ENCODE measurements around the gene L3MBTL4. TPM values are rescaled to one million over a fixed set of nuclear protein-coding genes. Genes with fewer than 3 reads are reported as not detected.

Gene L3MBTL4
- total and polyA plus RNA-seq, 9 of the 15 experiments (the other 6 are each of a cell fraction or from before 2014, with no cell fraction given): not detected

DNA sequence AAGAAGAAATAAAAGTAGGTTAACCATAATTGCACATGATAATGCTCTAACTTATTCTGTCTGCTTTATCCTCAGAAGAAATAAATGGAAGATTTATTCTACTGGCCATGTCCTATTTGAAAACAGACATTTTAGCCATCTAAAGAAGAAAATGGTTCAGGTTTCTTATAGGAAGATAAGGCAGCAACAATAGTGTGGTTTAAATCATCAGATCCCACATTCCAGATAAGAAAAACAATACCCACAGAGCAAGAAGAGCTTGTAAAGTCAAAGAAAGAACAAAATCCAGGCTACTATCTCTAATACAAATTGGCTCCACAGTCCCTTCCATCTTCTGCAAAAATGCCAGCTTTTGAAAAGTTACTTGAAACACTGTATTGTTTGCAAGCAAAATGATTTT lies 49.3 kb downstream of the L3MBTL4 start:
- FAIRE-seq (no peak), DNase-seq (ENCODE audit: extremely low read depth in 1 of 4, low spot score in 3 of 4) (no peak), ATAC-seq (no peak)
- Histone ChIP-seq H4K20me1 (replicated peaks; ENCODE audit: control insufficient read depth, insufficient read depth, low read length) (no peaks in the 10 kb centered on the region), H3K9me1 (ENCODE audit: control insufficient read depth, insufficient read depth, low read length) (no peaks in the 10 kb centered on the region), H3K27ac (ENCODE audit: extremely low read depth, low read depth, low read length) (no peak overlapping the region), H3K4me2 (ENCODE audit: insufficient read depth, low read length) (no peak overlapping the region), H3K27me3 (ENCODE audit: control insufficient read depth in 2 of 2, insufficient read depth in 2 of 2, low read length in 2 of 2) (no peaks in the 10 kb centered on the region; a peak in 1 of 5 replicates), H3K9ac (ENCODE audit: insufficient read depth in 1 of 2, low read depth in 2 of 2, low read length in 2 of 2) (no peak overlapping the region), H3K9me3 (replicated peaks; ENCODE audit: control insufficient read depth, insufficient read depth, low read depth, low read length) (no peaks in the 10 kb centered on the region), H3K4me1 (replicated peaks in 1 of 2; ENCODE audit: control insufficient read depth in 2 of 2, insufficient read depth in 2 of 2, low read length in 2 of 2) (no peaks in the 10 kb centered on the region), H3K79me2 (ENCODE audit: control insufficient read depth, insufficient read depth, low read length) (no peaks in the 10 kb centered on the region), H3K36me3 (ENCODE audit: control insufficient read depth, insufficient read depth, low read length) (no peaks in the 10 kb centered on the region), H2AFZ (ENCODE audit: low read depth, low read length) (no peak overlapping the region), H3K4me3 (no peak overlapping the region)
- ChIA-PET POLR2A (no interaction called here), CTCF (ENCODE audit: low intra/inter-chr PET ratio) (no interaction called here)
- TF ChIP-seq TARDBP (IDR thresholded peaks at IDR 0.05) (no peak), ZNF24 (IDR thresholded peaks at IDR 0.05) (no peak), PCBP1 (IDR thresholded peaks at IDR 0.05; ENCODE audit: low read depth, low read length, poor library complexity, severe bottlenecking) (no peak), RBM17 (IDR thresholded peaks at IDR 0.05; ENCODE audit: borderline replicate concordance, low read depth, low read length) (no peak), ELF1 (tag; IDR thresholded peaks at IDR 0.05) (no peak), MAFF (IDR thresholded peaks at IDR 0.05; ENCODE audit: low read length) (no peak), ZNF239 (CRISPR knock-in tag; IDR thresholded peaks at IDR 0.05) (no peak), CBX2 (IDR thresholded peaks at IDR 0.05; ENCODE audit: insufficient read depth, low read length, poor library complexity, severe bottlenecking) (no peak), MAFK (IDR thresholded peaks at IDR 0.05; ENCODE audit: low read length) (no peak), NFYB (IDR thresholded peaks at IDR 0.05; ENCODE audit: extremely low read depth, insufficient read length) (no peak), POLR2G (IDR thresholded peaks at IDR 0.05; ENCODE audit: low read depth, low read length) (no peak)
- TF ChIP-seq, protein P1, sequence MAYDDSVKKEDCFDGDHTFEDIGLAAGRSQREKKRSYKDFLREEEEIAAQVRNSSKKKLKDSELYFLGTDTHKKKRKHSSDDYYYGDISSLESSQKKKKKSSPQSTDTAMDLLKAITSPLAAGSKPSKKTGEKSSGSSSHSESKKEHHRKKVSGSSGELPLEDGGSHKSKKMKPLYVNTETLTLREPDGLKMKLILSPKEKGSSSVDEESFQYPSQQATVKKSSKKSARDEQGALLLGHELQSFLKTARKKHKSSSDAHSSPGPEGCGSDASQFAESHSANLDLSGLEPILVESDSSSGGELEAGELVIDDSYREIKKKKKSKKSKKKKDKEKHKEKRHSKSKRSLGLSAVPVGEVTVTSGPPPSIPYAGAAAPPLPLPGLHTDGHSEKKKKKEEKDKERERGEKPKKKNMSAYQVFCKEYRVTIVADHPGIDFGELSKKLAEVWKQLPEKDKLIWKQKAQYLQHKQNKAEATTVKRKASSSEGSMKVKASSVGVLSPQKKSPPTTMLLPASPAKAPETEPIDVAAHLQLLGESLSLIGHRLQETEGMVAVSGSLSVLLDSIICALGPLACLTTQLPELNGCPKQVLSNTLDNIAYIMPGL (CRISPR knock-in tag; IDR thresholded peaks at IDR 0.05): no peak
- TF ChIP-seq, protein P2, sequence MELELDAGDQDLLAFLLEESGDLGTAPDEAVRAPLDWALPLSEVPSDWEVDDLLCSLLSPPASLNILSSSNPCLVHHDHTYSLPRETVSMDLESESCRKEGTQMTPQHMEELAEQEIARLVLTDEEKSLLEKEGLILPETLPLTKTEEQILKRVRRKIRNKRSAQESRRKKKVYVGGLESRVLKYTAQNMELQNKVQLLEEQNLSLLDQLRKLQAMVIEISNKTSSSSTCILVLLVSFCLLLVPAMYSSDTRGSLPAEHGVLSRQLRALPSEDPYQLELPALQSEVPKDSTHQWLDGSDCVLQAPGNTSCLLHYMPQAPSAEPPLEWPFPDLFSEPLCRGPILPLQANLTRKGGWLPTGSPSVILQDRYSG (tag; conservative IDR thresholded peaks at IDR 0.05; ENCODE audit: low read depth): no peak
- TF ChIP-seq, protein P3, sequence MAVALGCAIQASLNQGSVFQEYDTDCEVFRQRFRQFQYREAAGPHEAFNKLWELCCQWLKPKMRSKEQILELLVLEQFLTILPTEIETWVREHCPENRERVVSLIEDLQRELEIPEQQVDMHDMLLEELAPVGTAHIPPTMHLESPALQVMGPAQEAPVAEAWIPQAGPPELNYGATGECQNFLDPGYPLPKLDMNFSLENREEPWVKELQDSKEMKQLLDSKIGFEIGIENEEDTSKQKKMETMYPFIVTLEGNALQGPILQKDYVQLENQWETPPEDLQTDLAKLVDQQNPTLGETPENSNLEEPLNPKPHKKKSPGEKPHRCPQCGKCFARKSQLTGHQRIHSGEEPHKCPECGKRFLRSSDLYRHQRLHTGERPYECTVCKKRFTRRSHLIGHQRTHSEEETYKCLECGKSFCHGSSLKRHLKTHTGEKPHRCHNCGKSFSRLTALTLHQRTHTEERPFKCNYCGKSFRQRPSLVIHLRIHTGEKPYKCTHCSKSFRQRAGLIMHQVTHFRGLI (CRISPR knock-in tag; IDR thresholded peaks at IDR 0.05): no peak
- in situ Hi-C loops (cut with MboI): no loop called here
- intact Hi-C loops (cut with micrococcal nuclease): no loop called here
- BruUV-seq (replicated peaks): no TSS peak

Measured in K562 (cell line).